ENCODE data around the gene TBL1X. TPM values are rescaled to one million over a fixed set of nuclear protein-coding genes. Genes with fewer than 3 reads are reported as not detected.
"Not testable (repeated sequence)": the region's sequence is repeated elsewhere in the genome, so short reads cannot be mapped to it uniquely, and the experiment has no call there.

Gene TBL1X
- total and polyA plus RNA-seq, 2 experiments from 2014 or later, result 8.7 to 26.9 TPM

GRCh38 chrX:9435086-9435485 is 29.8 kb upstream of the TBL1X start:
- ATAC-seq; H3K36me3 Mint-ChIP-seq (ENCODE audit: low read depth); H3K9me2 ChIP-seq (ENCODE audit: insufficient read depth); H3K27ac ChIP-seq (ENCODE audit: low read depth); H3K4me3 ChIP-seq; H3K27me3 Mint-ChIP-seq (ENCODE audit: insufficient read depth, low read depth, poor library complexity); H3K27me3 ChIP-seq (ENCODE audit: insufficient read depth); H3K27ac Mint-ChIP-seq; DNase-seq (ENCODE audit: low spot score); H3K4me2 ChIP-seq; H3K36me3 ChIP-seq (ENCODE audit: insufficient read depth); H3K4me1 Mint-ChIP-seq; H3F3A ChIP-seq (replicated peaks; ENCODE audit: low read depth); H3K9me3 Mint-ChIP-seq; H2AFZ ChIP-seq; H4K20me1 ChIP-seq (replicated peaks; ENCODE audit: insufficient read depth); H3K4me3 Mint-ChIP-seq; H3K79me2 ChIP-seq (replicated peaks; ENCODE audit: insufficient read depth); H3K4me1 ChIP-seq (ENCODE audit: insufficient read depth): not testable (repeated sequence)

GRCh38 chrX:9436812-9437211 is 28.0 kb upstream of the TBL1X start:
- H3K27me3 Mint-ChIP-seq (ENCODE audit: insufficient read depth, low read depth, poor library complexity), result no peaks in the 10 kb centered on the region
- no peaks in the 10 kb centered on the region for H4K20me1 ChIP-seq (replicated peaks; ENCODE audit: insufficient read depth)
- H3K9me3 Mint-ChIP-seq, result no peaks in the 10 kb centered on the region
- no peak overlapping the region for H2AFZ ChIP-seq
- no peaks in the 10 kb centered on the region for H3F3A ChIP-seq (replicated peaks; ENCODE audit: low read depth)
- H3K4me3 Mint-ChIP-seq, result no peak overlapping the region
- no peaks in the 10 kb centered on the region for H3K36me3 ChIP-seq (ENCODE audit: insufficient read depth)
- H3K4me2 ChIP-seq, result no peak overlapping the region
- peaks cover 11% of the 10 kb centered on the region; the same call in 2 of the 3 replicates for H3K4me1 Mint-ChIP-seq
- TF ChIP-seq CREB1 (CRISPR knock-in tag; IDR thresholded peaks at IDR 0.05; ENCODE audit: low read depth) (no peak), REST (IDR thresholded peaks at IDR 0.05; ENCODE audit: unreplicated experiment) (no peak)
- no peaks in the 10 kb centered on the region for H3K36me3 Mint-ChIP-seq (ENCODE audit: low read depth)
- no peak overlapping the region for H3K27ac Mint-ChIP-seq
- H3K79me2 ChIP-seq (replicated peaks; ENCODE audit: insufficient read depth), result no peaks in the 10 kb centered on the region
- H3K27ac ChIP-seq (ENCODE audit: low read depth), result no peak overlapping the region
- ATAC-seq, result no peak
- H3K4me3 ChIP-seq, result no peak overlapping the region
- no peaks in the 10 kb centered on the region for H3K27me3 ChIP-seq (ENCODE audit: insufficient read depth)
- H3K9me2 ChIP-seq (ENCODE audit: insufficient read depth), result no peaks in the 10 kb centered on the region
- DNase-seq (ENCODE audit: low spot score), result no peak
- no peaks in the 10 kb centered on the region for H3K4me1 ChIP-seq (ENCODE audit: insufficient read depth)

- Histone ChIP-seq H2AFZ (no peak overlapping the region), H3F3A (replicated peaks; ENCODE audit: low read depth) (no peaks in the 10 kb centered on the region), H3K27me3 (ENCODE audit: insufficient read depth) (no peaks in the 10 kb centered on the region), H3K4me1 (ENCODE audit: insufficient read depth) (no peaks in the 10 kb centered on the region), H3K4me3 (no peak overlapping the region), H4K20me1 (replicated peaks; ENCODE audit: insufficient read depth) (no peaks in the 10 kb centered on the region), H3K36me3 (ENCODE audit: insufficient read depth) (no peaks in the 10 kb centered on the region), H3K4me2 (no peak overlapping the region), H3K79me2 (replicated peaks; ENCODE audit: insufficient read depth) (no peaks in the 10 kb centered on the region), H3K9me2 (ENCODE audit: insufficient read depth) (no peaks in the 10 kb centered on the region), H3K27ac (ENCODE audit: low read depth) (no peak overlapping the region)
- H3K36me3 Mint-ChIP-seq (ENCODE audit: low read depth), result no peaks in the 10 kb centered on the region
- ATAC-seq, result no peak
- no peak for DNase-seq (ENCODE audit: low spot score)
- H3K27me3 Mint-ChIP-seq (ENCODE audit: insufficient read depth, low read depth, poor library complexity), result peaks cover 4% of the 10 kb centered on the region
- H3K27ac Mint-ChIP-seq, result no peak overlapping the region
- H3K4me3 Mint-ChIP-seq, result no peak overlapping the region
- H3K9me3 Mint-ChIP-seq, result no peaks in the 10 kb centered on the region
- TF ChIP-seq CREB1 (CRISPR knock-in tag; IDR thresholded peaks at IDR 0.05; ENCODE audit: low read depth), result no peak
- TF ChIP-seq EZH2 (IDR thresholded peaks at IDR 0.05; ENCODE audit: low read depth, unreplicated experiment), result no peak
- peaks cover 11% of the 10 kb centered on the region; the same call in 2 of the 3 replicates for H3K4me1 Mint-ChIP-seq
Measured at GRCh38 chrX:9438933-9439494, 25.8 kb upstream of the TBL1X start.

Data from GM23338 (cell line).